ENCODE measurements around the gene COL6A3.

GRCh38 chr2:237364655-237365054, 49.3 kb downstream of the COL6A3 start:
- TF ChIP-seq, protein P1, sequence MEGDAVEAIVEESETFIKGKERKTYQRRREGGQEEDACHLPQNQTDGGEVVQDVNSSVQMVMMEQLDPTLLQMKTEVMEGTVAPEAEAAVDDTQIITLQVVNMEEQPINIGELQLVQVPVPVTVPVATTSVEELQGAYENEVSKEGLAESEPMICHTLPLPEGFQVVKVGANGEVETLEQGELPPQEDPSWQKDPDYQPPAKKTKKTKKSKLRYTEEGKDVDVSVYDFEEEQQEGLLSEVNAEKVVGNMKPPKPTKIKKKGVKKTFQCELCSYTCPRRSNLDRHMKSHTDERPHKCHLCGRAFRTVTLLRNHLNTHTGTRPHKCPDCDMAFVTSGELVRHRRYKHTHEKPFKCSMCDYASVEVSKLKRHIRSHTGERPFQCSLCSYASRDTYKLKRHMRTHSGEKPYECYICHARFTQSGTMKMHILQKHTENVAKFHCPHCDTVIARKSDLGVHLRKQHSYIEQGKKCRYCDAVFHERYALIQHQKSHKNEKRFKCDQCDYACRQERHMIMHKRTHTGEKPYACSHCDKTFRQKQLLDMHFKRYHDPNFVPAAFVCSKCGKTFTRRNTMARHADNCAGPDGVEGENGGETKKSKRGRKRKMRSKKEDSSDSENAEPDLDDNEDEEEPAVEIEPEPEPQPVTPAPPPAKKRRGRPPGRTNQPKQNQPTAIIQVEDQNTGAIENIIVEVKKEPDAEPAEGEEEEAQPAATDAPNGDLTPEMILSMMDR (conservative IDR thresholded peaks at IDR 0.05; ENCODE audit: low read depth, low read length) = no peak
- no peak for TF ChIP-seq EZH2 (IDR thresholded peaks at IDR 0.05; ENCODE audit: borderline replicate concordance, low read depth, low read length, poor library complexity, severe bottlenecking)

All from A673 (cell line).